GM19240 (cell line): ENCODE measurements around the gene DIABLO.
"Not testable (repeated sequence)": the region's sequence is repeated elsewhere in the genome, so short reads cannot be mapped to it uniquely, and the experiment has no call there.

ENCODE experiments used
- DNase-seq: peaks from one replicate; pipeline ENCODE4 v3.0.0; 2011; ENCODE audit warnings: low spot score; ENCODE audit not compliant: insufficient read length

DIABLO gene

DNA sequence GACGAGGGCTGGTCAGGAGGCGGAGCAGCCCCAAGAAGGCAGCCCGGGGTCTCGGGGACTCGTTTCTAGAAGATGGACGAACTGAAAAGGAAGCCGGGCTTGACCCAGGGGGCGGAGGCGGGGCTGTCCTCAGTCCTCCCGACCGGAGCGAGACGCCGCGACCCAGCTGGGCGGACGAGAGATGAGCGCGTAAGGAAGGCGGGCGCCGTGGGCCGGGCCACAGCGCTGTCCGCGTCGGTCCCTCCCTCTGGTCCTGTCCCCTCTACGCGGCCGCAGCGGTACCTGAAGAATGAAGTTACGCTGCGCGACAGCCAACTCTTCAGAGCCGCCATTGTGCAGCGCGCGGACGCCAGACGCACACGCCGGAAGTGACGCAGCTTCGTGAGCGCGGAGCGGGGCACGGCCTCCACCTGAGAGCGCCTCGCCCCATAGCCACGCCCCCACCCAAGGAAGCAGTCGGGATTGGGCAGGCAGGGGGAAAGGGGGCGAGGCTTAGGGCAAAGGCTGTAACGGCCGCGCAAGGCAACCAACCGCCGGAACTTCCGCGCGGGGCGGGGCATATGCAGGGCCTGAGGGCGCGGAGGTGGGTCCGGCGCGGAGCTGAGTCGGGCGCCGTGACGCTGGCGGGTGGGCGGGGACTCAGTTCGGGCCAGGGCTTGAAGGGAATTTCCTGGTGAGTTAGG, at the start of gene DIABLO:
Gene DIABLO (minus strand): TSS at position 370 of the 683 bp plus-strand sequence. CDS start 38 bp downstream, at position 332.
- peak; percentile 83 for DNase-seq

DNA sequence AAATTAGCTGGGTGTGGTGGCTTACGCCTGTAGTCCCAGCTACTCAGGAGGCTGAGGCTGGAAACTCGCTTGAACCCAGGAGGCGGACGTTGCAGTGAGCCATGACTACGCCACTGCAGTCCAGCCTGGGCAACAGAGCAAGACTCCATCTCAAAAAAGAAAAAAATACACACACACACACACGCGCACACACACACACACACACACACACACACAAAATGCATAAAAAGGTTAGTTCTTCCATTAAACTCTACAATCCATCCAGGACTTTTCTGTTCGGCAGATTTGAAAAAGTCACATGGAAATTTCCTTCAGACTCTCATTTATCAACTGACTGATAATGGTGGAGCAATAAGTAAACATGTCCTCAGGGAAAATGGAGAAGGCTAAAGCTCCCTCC, 49.6 kb upstream of the DIABLO start:
- no peak for DNase-seq

DNA sequence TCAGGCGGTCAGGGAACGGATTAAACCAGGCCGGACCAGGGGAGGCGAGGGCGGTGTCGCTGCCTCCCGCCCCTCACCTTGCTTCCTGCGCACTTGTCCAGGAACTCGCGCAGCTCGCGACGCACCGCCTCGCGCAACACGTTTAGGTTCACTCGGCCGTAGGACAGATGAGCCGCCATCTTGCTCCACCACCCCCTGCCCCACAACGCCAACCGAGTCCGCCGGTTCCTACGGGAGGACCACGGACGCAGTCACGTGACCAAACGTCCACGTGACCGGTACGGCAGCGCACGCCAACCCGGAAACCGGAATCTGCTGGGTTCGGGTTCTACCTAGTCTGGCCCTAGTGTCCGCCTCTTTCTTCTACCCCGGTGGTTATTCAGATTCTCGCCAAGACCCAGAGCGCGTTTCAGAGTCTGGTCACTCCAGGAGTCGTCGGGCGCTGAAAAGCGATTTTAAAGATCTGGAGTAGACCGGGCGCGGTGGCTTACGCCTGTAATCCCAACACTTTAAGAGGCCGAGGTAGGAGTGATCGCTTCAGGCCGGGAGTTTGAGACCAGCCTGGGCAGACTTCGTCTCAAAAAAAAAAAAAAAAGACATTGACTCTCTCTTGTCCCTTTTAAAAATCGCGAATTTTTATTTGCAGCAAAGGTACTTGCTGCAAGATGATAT, 40.5 kb upstream of the DIABLO start, which contains the start of gene VPS33A:
Gene VPS33A (minus strand): TSS at position 265 of the 672 bp plus-strand sequence. CDS start 86 bp downstream, at position 179.
- peak; percentile 92 for DNase-seq

DNA sequence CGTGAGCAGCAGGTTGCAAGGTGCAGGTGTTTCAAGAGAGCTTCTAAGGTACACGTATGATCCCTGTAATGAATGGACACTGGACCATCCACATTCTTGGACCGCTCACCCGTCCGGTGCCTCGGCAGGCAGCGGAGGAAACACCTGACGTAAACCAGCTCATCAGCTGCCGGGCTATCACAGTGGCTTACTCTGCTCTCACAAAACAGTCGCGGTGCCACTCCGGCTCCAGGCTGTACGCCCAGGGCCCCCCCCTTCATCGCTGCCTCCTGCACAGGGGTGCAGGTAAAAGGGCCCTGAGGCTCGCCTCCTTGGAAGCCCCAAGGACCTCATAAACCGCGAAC, 40.0 kb upstream of the DIABLO start:
- DNase-seq = peak; percentile 30

DNA sequence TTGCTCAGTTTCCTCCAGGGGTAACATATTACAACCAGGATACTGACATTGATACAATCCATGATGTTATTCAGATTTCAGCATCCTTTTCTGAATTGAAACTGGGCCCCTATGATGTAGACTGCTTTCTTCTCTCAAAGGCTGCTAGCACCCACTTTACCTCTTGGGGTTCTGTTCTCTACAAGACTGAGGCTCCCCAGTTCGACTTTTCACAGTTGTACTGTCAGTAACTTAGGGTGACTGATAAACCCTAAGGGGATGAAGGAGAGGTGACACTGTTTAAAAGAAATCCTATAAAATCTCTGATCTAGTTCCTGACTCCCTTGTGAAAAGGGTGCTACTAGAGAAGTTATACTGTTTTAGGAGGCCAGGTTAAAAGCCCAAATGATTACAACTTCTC, 39.6 kb upstream of the DIABLO start:
- no peak for DNase-seq

DNA sequence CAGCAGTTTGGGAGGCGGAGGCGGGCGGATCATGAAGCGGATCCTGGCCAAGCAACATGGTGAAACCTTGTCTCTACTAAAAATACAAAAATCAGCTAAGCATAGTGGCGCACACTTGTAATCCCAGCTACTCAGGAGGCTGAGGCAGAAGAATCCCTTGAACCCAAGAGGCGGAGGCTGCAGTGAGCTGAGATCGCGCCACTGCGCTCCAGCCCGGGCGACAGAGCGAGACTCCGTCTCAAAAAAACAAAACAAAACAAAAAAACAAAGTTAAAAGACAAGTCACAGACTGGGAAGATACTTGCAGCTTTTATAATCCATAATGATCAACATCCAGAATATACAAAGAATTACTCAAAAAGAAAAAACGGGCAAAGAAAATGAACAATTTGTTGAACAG, 34.9 kb upstream of the DIABLO start:
- DNase-seq = not testable (repeated sequence)

DNA sequence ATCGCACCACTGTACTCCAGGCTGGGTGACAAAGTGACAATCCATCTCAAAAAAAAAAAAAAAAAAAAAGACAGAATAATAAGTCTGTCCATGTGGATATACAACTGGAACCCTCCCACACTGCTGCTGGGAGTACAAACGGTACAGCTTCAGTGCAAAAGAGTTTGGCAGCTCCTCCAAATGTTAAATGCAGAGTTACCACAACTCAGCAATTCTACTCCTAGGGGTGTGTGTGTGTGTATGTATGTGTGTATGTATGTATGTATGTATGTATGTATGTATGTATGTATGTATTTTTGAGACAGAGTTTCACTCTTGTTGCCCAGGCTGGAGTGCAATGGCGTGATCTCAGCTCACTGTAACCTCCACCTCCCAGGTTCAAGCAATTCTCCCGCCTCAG, 33.1 kb upstream of the DIABLO start:
- DNase-seq = not testable (repeated sequence)

DNA sequence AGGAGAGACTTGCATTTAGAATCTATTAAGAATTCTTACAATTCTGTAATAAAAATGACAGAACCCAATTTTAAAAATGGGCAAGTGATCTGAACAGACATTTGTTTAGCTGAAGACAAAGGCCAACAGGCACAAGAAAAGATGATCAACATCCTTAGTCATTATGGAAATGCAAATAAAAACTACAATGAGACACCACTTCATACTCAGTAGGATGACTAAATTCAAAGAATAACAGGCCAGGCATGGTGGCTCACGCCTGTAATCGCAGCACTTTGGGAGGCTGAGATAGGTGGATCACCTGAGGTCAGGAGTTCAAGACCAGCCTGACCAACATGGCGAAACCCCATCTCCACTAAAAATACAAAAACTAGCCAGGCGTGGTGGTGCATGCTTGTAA, 32.6 kb upstream of the DIABLO start:
- not testable (repeated sequence) for DNase-seq

DNA sequence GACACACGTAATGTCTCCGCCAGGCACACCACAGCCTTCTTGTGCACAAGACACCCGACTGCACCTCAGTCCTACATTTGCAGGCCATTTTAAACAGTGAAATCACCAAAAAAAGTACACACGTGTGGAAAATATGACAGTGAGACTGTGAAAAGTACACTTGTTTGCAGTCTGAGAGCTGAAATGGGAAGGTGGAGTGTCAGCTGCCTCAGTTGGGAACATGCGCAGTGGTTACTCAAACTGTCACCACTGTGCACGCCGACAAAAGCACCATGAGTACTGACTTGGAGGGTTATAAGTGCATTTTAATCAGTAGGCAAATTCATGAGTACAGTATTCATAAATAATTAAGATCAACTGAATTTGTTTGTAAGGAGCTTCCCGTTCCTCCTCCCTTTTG, 24.7 kb upstream of the DIABLO start:
- DNase-seq = no peak

DNA sequence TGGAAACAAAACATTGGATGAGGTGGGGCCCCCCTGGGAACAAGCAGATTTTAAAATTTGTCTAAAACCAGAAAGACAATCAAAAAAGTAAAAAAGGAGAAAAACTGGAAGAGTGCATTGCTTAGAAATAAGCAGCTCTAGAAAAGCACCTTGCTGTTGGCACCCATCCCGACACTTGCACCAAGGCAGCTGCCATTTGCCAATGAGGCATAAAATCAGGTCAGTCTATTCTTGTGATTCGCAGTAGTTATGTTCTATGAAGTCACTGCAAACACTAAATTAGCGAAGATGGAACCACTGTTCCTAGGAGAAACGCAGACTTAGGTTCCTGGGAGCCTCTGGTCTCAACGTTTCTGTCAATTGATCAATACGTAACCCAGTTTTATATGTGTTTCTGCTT, 24.2 kb upstream of the DIABLO start:
- DNase-seq = no peak

DNA sequence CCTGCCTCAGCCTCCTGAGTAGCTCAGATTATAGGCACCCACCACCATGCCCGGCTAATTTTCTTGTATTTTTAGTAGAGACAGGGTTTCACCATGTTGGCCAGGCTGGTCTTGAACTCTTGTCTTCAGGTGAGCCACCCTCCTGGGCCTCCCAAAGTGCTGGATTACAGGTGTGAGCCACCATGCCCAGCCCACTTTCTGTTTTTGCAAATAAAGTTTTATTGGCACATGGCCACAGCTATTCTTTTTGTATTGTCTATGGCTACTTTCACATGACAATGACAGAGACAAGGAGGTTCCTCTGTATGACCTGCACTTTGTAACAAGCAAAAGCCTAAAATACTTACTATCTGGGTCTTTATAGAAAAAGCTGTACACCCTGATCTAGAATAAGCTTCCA, 19.7 kb upstream of the DIABLO start:
- no peak for DNase-seq

DNA sequence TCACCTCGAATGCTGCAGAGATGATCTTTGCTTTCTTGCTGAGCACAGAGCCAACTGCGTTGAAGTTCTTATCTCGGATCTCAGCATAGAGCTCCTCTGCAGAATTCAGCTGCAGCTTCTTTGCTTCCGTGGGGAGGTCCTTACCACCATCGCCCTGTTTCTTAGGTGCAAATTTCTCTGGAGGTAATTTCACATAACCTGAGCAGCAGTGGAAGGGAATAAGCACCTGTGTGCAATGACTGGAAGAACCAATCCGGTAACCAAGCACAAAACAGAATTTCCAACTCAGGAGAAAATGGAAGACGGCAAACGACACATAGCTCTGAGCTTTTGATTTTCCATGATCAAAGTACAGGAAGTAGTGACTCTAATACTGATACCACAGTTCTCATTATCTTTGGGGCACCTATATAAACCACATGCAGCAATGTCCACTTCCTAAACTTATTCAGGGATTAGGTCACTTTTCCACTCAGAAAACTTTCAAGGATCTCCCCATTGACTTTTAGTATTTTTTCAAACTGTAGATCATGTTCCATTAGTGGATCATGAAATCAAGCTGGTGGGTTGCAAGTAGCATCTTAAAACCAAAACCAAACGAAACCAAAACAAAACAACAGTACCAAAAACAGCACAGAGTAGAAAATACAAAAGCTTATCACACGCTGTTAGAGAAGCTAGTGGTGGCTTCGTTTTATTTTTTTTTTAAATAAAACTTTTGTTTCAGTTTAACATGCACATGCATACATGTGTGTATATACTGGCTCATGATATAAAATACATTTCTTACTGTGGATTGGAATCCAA, 18.9 kb upstream of the DIABLO start:
- DNase-seq = no peak

DNA sequence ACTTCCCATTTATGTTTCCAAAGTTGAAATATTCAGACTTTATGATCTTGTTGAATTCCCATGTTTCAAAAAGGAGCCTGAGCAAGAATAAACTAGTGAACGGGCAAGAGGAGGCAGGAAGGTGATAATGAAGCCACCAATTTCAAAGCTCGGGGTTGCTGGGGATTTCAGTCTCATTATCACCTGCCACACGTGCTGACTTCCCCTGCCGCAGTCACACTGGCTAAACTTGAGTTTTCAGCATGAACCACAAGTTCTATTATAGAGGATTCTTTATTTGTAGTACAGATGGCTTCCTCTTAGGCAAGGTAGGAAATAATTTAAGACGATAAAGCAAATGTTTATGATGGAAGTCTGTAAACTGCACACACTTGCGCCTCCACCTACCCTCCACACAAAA, 18.1 kb upstream of the DIABLO start:
- no peak for DNase-seq

DNA sequence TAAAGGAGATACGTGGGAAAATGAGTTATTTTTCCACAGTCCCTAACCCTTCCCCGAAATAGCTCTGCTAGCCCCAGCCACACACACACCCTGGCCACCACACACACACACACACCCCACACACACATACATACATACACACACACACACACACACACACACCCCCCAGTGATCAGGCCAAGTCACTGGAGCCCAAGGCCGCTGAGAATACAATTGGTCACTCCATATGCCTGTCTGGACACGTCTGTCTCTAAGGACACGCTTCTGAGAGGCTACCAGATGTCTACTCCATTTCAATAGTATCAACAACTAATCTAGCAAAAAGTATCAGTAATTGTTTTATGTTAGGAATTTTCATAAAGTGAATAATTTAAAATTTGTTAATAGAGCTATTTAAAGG, 13.0 kb upstream of the DIABLO start:
- no peak for DNase-seq

DNA sequence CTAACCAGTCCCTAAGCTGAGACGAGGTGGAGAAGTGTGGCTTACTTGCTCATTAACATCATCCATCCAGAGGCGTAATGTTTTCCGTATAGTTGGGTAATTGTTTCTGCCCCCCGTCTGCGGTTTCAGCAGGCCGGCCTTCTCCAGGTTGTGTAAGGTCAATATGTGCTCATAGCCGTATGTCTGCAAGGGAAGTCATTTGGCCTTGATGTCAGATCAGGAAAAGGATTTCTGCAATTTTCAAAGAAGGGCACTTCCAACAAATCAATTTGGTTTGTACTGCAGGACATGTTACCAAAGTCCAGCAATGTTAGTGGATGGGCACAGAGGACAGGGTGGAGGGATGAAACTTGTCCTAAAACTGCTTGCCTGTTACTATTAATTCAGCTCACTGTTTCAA, 9.9 kb upstream of the DIABLO start:
- DNase-seq = no peak

DNA sequence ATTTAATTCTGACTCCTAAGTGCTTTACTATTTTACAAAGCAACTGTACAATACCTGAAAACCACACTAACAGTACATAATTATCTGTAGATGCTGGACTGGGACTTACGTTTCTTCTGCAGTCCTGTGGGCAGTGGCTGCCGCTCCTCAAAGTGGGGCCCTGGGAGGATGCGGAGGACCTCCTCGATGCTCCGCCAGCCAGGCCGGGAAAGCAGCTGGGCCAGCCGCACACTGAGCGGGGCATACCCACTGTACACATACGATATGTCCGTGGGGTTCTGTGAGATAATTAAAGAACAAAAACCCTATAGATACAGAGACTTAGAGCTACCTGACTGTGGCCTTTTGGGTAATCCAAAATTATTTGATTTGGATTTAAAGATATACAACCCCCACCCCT, 6.8 kb upstream of the DIABLO start:
- no peak for DNase-seq

DNA sequence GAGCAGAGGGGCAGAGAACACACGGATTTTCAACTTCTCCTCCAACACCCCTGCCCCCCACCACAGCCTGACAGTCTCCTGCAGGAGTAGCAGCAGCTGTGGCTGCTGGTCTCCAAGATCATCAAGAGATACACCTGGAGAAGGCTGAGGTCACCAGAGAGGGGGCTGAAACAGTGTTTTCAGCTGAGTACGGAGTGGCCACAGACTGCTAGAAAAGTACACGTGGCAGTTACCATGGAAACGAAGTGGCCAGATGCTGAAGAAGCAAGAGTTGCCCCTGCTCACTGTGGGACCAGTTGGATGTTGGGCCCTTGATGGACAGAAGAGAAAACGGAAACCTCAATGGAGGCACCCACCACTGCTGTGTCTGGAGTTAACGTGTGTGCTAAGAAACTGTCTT, 4.9 kb upstream of the DIABLO start:
- DNase-seq = no peak

DNA sequence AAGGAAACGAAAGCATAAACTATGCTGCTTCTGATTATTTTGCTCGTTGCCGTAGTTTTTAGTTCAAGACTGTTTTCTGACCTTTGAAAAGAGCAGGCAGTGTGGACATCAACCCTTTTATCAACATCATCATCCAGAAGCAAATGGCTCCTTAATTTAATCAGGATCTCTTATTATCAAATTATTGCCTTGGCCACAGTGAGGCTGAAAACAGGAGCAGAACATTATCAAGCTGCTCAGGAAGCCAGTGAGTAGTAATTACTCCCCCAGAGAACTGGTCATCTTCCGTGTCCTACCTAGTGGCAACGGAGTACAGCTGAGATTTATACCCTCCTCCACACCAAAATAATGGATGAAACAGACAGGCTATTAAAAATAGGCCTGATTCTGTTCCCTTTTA, 2.2 kb upstream of the DIABLO start:
- DNase-seq = no peak

DNA sequence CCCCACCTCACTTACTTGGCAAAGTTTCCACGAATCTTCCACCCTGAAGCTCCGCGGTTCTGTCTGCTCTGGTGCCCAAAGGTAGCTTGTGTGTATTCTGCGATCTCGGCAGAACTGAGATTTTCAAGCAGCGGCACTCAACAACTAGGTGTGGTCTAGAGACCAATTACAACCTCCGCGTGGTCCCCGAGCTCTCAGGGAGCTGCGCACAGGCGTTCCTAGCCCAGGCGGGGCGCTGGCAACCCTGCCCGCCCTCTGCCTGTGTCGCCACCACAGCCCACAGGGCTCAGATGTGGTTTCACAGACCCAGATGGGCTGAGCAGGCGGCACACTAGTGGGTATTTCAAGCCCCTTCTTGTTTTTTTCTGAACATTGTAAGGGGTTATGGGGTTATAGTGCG, 1.5 kb upstream of the DIABLO start:
- DNase-seq = no peak

DNA sequence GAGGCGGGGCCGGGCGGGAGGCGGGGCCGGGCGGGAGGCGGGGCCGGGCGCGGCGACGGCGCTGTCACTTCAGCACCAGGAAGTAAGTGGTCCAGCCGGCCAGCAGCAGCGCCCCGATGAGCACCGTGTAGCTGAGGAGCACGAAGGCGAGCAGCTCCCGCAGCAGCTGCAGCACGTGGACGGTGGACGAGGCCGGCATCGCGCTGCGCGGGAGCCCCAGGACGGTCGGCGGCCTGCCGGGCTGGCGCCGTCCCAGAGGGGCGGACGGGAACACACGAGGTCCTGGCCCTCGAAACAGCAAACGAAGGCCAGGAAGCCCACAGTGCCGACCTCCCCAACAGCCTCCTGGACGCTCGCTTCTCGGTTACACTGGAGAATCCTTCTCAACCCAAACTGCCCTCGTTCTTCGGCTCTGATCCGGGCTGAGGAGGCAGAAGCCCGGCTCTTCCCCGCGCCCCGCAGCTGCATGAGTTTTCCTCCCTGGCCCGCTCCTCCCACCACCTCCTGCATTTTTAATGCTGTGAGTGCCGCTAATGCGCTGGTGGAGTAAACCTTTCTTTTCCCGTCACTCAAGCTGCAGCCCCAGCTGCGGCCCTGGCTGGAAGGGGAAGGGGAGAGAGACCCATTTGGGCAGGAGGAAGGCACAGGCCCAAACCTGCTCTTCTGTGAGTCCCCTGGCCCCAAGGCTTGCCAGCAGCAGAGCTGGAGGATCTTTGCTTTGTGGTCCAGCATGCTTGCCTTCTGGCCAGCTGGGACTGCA, 694 bp upstream of the DIABLO start:
- no peak for DNase-seq

DNA sequence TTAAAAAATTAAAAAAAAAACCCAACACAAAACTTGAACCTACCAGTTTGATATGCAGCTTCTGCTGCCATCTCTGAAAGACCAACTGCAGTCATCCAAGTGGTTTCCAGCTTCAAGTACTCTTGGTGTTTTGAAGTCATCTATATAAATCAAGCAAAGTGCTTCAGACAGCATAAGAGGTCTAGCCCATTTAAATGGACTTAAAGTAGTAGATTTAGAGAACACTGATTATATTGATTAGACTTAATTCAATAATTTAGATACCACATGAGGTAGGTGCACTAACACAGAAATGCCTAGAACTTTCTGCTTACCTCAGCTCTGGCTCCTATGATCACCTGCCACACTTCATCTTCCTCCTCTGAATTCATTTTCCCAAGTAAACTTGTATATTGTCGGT, 9.4 kb downstream of the DIABLO start:
- DNase-seq = no peak

DNA sequence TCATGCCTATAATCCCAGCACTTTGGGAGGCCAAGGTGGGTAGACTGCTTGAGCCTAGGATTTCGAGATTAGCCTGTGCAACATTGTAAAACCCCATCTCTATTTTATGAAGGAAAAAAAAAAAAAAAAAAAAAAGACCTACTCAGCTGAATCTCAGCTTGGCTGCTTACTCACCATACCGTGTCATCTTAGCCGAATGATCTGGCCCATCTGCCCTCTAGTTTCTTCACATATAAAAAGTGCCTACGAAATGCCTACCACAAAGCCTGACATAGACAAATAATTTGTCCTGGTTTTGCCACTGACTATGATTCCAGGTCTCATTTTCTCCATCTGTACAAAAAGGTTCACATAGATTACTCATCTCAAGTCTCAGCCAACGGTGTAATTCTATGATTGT, 10.1 kb downstream of the DIABLO start:
- DNase-seq = no peak
